Measurements from ENCODE around the gene DPH2.

DPH2 gene

DNA sequence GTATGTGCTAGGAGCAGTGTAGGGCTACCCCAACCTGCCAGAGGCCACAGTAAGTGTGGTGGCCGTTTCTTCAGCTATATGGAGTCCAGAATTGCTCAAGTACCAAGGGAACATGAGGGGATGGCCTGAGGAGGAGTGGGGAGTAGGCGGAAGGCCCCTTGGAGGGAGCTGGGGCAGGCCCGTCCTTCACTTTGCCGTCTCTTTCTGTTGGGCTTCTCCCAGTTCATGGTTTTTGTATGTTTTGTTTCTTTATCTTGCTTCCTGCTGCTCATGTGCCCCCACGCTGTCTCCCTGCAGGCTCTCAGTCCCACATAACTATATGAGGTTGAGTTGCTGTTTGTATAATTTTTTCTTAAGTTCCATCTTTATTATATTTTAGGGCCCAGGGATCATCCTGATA, 5.9 kb upstream of the DPH2 start:
- in situ Hi-C loops (cut with MboI; ENCODE audit: low pct_unique_long_range_greater_than_20kb, low sequenced_read_pairs, unreplicated experiment), result no loop called here
- TF ChIP-seq, protein P1, sequence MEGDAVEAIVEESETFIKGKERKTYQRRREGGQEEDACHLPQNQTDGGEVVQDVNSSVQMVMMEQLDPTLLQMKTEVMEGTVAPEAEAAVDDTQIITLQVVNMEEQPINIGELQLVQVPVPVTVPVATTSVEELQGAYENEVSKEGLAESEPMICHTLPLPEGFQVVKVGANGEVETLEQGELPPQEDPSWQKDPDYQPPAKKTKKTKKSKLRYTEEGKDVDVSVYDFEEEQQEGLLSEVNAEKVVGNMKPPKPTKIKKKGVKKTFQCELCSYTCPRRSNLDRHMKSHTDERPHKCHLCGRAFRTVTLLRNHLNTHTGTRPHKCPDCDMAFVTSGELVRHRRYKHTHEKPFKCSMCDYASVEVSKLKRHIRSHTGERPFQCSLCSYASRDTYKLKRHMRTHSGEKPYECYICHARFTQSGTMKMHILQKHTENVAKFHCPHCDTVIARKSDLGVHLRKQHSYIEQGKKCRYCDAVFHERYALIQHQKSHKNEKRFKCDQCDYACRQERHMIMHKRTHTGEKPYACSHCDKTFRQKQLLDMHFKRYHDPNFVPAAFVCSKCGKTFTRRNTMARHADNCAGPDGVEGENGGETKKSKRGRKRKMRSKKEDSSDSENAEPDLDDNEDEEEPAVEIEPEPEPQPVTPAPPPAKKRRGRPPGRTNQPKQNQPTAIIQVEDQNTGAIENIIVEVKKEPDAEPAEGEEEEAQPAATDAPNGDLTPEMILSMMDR (IDR thresholded peaks at IDR 0.05; ENCODE audit: extremely low read depth, insufficient read depth, missing control alignments), result no peak
- DNase-seq (ENCODE audit: low spot score), result no peak

DNA sequence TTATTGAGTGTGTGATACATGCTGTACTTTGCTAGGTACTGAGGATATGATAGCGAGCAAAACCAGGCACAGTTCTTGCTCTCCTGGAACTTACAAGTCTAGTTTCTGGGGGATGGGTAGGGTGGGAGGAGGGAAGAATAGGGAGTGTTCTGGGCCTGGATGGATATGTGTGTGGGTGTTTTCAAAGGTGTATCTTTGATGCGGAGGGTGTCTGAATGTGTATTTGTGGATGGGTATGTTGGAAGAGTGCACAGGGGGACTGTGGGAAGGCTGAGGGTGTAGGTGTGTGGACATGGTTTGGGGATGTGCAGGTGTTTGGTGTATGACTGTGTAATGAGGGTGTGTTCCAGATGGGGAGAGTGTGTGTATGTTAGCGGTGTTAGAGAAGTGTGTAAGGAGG, 4.5 kb upstream of the DPH2 start:
- TF ChIP-seq, protein P1 (IDR thresholded peaks at IDR 0.05; ENCODE audit: extremely low read depth, insufficient read depth, missing control alignments), result no peak
- in situ Hi-C loops (cut with MboI; ENCODE audit: low pct_unique_long_range_greater_than_20kb, low sequenced_read_pairs, unreplicated experiment), result no loop called here
- DNase-seq (ENCODE audit: low spot score), result no peak

DNA sequence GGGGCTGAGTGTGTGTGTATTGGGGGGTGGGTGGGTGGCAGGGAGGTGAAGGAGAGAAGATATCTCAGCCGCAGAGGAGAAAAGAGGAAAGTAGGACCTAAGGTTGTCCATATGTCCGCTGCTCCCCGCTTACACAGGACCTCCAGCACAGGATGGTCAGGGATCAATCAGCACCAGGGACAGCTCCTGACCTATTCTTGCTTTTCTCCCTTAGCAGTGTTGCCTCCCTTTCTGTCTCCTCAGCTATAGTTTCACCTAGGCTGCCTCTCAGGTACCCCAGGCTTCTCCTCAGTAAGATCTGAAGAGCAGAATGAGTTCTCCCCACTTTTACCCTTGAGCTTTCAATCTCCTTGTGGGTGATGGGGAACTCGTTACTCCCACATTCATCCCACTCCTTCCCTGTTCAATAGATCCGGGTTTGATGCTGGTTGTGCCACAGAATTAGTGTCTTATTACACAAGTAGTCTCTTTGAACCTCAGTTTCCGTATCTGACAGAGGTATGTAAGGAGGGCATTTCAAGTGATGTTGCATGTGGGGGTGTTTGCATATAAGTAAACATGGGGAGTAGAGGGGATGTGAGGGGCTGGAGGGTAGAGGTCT, 1.4 kb upstream of the DPH2 start:
- in situ Hi-C loops (cut with MboI; ENCODE audit: low pct_unique_long_range_greater_than_20kb, low sequenced_read_pairs, unreplicated experiment), result no loop called here
- DNase-seq (ENCODE audit: low spot score), result no peak
- TF ChIP-seq, protein P1 (IDR thresholded peaks at IDR 0.05; ENCODE audit: extremely low read depth, insufficient read depth, missing control alignments), result no peak

DNA sequence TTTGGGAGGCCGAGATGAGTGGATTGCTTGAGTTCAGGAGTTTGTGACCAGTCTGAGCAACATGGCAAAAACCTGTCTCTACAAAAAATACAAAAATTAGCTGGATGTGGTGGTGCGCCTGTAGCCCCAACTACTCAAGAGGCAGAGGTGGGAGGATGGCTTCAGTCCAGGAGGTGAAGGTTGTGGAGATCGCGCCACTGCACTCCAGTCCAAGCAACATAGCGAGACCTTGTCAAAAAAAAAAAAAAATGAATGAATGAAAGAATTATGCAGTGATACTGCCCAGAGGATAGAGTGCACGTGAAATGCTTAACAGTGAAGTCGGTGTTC, 429 bp upstream of the DPH2 start:
- DNase-seq (ENCODE audit: low spot score), result no peak
- in situ Hi-C loops (cut with MboI; ENCODE audit: low pct_unique_long_range_greater_than_20kb, low sequenced_read_pairs, unreplicated experiment), result no loop called here
- TF ChIP-seq, protein P1 (IDR thresholded peaks at IDR 0.05; ENCODE audit: extremely low read depth, insufficient read depth, missing control alignments), result no peak

DNA sequence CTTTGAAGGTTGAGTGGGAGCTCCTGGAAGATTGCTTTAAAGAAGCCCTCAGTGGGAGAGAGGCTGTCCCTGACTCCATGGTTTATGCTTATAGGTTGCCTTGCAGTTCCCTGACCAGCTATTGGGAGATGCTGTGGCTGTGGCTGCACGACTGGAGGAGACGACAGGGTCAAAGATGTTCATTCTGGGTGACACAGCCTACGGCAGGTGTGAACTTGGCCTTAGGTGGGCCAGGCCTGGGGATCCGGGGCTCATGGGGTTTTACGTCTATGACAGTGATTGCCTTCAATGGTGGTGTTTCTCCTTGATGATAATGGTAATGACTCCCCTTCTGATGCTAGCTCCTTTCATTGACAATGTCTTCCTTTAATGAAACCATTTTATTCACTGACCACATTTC, 692 bp downstream of the DPH2 start:
- in situ Hi-C loops (cut with MboI; ENCODE audit: low pct_unique_long_range_greater_than_20kb, low sequenced_read_pairs, unreplicated experiment), result no loop called here
- TF ChIP-seq, protein P1 (IDR thresholded peaks at IDR 0.05; ENCODE audit: extremely low read depth, insufficient read depth, missing control alignments), result no peak
- no peak for DNase-seq (ENCODE audit: low spot score)

DNA sequence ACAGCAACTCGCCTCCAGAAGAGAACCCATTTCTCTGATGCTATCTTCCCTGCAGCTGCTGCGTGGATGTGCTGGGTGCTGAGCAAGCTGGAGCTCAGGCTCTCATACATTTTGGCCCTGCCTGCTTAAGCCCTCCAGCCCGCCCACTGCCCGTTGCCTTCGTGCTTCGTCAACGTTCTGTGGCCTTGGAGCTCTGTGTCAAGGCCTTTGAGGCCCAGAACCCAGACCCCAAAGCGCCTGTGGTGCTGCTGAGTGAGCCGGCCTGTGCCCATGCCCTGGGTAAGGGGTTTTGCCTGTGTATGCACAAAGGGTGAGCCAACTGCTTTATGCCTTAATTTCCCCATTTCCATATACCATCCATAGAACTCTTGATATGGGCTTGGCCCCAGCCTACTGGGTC, 1.1 kb downstream of the DPH2 start:
- no peak for DNase-seq (ENCODE audit: low spot score)
- TF ChIP-seq, protein P1 (IDR thresholded peaks at IDR 0.05; ENCODE audit: extremely low read depth, insufficient read depth, missing control alignments), result no peak
- in situ Hi-C loops (cut with MboI; ENCODE audit: low pct_unique_long_range_greater_than_20kb, low sequenced_read_pairs, unreplicated experiment), result no loop called here

Data from GM13977 (cell line).